ENCODE measurements around the gene MAPRE2.

Gene MAPRE2

DNA sequence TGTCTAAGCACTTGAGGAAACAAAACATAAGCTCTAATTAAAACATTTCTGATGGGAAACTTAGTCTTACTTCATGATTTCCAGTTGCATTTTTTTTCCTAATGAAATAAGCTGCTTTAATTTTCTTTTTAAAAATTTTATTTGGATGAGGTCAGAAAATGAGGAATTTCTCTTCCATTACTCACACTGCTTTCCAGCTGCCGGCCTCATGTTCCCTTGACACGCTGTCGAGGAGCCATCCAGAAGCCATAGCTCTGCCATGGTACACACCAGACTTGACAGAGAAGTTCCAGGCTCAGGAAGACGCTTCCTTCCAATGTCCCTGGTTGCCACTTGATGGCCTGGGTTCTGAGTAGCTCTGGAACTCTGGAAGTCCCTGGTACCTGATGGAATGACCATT lies 12.1 kb upstream of the MAPRE2 start:
- H3K9me3 ChIP-seq (ENCODE audit: control insufficient read depth, insufficient read depth, low read length) = peaks cover 6% of the 10 kb centered on the region; the same call in 1 of the 2 replicates
- H3K4me2 ChIP-seq (ENCODE audit: low read length) = no peak overlapping the region
- peaks cover 43% of the 10 kb centered on the region for H3K4me1 ChIP-seq (ENCODE audit: control insufficient read depth, low read length)
- H3K79me2 ChIP-seq (ENCODE audit: control insufficient read depth, low read length) = no peaks in the 10 kb centered on the region
- no peaks in the 10 kb centered on the region for H3F3A ChIP-seq (ENCODE audit: control insufficient read depth, insufficient read depth)
- no peaks in the 10 kb centered on the region for H3K9me2 ChIP-seq (replicated peaks; ENCODE audit: control insufficient read depth, low read length)
- no peaks in the 10 kb centered on the region for H3K27me3 ChIP-seq (ENCODE audit: control insufficient read depth, low read length)
- H4K20me1 ChIP-seq (ENCODE audit: control insufficient read depth, insufficient read depth, low read depth, low read length) = no peaks in the 10 kb centered on the region
- H3K36me3 ChIP-seq (ENCODE audit: control insufficient read depth, low read length) = peaks cover 3% of the 10 kb centered on the region; the same call in 1 of the 2 replicates
- TF ChIP-seq EZH2phosphoT487 (IDR thresholded peaks at IDR 0.05; ENCODE audit: borderline replicate concordance, low read length) = no peak
- TF ChIP-seq, protein P1, sequence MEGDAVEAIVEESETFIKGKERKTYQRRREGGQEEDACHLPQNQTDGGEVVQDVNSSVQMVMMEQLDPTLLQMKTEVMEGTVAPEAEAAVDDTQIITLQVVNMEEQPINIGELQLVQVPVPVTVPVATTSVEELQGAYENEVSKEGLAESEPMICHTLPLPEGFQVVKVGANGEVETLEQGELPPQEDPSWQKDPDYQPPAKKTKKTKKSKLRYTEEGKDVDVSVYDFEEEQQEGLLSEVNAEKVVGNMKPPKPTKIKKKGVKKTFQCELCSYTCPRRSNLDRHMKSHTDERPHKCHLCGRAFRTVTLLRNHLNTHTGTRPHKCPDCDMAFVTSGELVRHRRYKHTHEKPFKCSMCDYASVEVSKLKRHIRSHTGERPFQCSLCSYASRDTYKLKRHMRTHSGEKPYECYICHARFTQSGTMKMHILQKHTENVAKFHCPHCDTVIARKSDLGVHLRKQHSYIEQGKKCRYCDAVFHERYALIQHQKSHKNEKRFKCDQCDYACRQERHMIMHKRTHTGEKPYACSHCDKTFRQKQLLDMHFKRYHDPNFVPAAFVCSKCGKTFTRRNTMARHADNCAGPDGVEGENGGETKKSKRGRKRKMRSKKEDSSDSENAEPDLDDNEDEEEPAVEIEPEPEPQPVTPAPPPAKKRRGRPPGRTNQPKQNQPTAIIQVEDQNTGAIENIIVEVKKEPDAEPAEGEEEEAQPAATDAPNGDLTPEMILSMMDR (IDR thresholded peaks at IDR 0.05; ENCODE audit: low read depth, low read length, poor library complexity, severe bottlenecking) = no peak
- no peak overlapping the region for H3K4me3 ChIP-seq (ENCODE audit: low read length)
- no peak overlapping the region for H3K27ac ChIP-seq (ENCODE audit: low read depth, low read length)

DNA sequence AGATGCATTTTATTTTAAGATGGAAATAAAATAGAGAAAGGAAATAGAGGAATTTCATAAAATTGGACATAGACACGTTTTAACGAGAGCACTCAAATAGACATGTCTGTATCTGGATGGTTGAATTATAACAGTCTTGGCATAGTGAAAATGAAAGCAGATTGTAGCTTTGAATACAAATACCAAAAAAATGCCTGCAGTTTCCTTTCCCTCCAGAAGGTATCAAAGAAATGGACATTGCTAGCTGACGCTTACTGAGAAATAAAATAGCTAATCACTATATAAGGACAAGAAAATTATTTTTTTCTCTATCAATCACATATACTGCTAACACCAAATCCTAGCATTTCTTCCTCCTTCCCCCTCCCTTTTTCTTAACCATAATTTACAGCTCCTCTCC lies 11.4 kb upstream of the MAPRE2 start:
- Histone ChIP-seq H3K4me2 (ENCODE audit: low read length) (peak overlapping the region; percentile 58), H3K9me2 (replicated peaks; ENCODE audit: control insufficient read depth, low read length) (no peaks in the 10 kb centered on the region), H3K4me3 (ENCODE audit: low read length) (peak overlapping the region; percentile 49), H3K27me3 (ENCODE audit: control insufficient read depth, low read length) (no peaks in the 10 kb centered on the region), H4K20me1 (ENCODE audit: control insufficient read depth, insufficient read depth, low read depth, low read length) (no peaks in the 10 kb centered on the region), H3K9me3 (ENCODE audit: control insufficient read depth, insufficient read depth, low read length) (peaks cover 6% of the 10 kb centered on the region; the same call in 1 of the 2 replicates), H3K36me3 (ENCODE audit: control insufficient read depth, low read length) (peaks cover 3% of the 10 kb centered on the region; the same call in 1 of the 2 replicates), H3K79me2 (ENCODE audit: control insufficient read depth, low read length) (no peaks in the 10 kb centered on the region), H3K27ac (ENCODE audit: low read depth, low read length) (peak overlapping the region; percentile 4; the same call in 1 of the 2 replicates), H3F3A (ENCODE audit: control insufficient read depth, insufficient read depth) (no peaks in the 10 kb centered on the region), H3K4me1 (ENCODE audit: control insufficient read depth, low read length) (peaks cover 37% of the 10 kb centered on the region)
- TF ChIP-seq, protein P1 (IDR thresholded peaks at IDR 0.05; ENCODE audit: low read depth, low read length, poor library complexity, severe bottlenecking) = no peak

- Histone ChIP-seq H3K4me2 (ENCODE audit: low read length) (peak overlapping the region; percentile 58), H3K36me3 (ENCODE audit: control insufficient read depth, low read length) (peaks cover 3% of the 10 kb centered on the region; the same call in 1 of the 2 replicates), H3K4me3 (ENCODE audit: low read length) (peak overlapping the region; percentile 49), H3K27me3 (ENCODE audit: control insufficient read depth, low read length) (no peaks in the 10 kb centered on the region), H3K9me2 (replicated peaks; ENCODE audit: control insufficient read depth, low read length) (no peaks in the 10 kb centered on the region), H3K4me1 (ENCODE audit: control insufficient read depth, low read length) (peaks cover 37% of the 10 kb centered on the region), H4K20me1 (ENCODE audit: control insufficient read depth, insufficient read depth, low read depth, low read length) (no peaks in the 10 kb centered on the region), H3F3A (ENCODE audit: control insufficient read depth, insufficient read depth) (no peaks in the 10 kb centered on the region), H3K27ac (ENCODE audit: low read depth, low read length) (peak overlapping the region; percentile 4), H3K79me2 (ENCODE audit: control insufficient read depth, low read length) (no peaks in the 10 kb centered on the region), H3K9me3 (ENCODE audit: control insufficient read depth, insufficient read depth, low read length) (peaks cover 6% of the 10 kb centered on the region; the same call in 1 of the 2 replicates)
- TF ChIP-seq, protein P1 (IDR thresholded peaks at IDR 0.05; ENCODE audit: low read depth, low read length, poor library complexity, severe bottlenecking) = no peak
- no peak for TF ChIP-seq EZH2phosphoT487 (IDR thresholded peaks at IDR 0.05; ENCODE audit: borderline replicate concordance, low read length)
Observed at GRCh38 chr18:35030277-35030989, 10.8 kb upstream of the MAPRE2 start.
